Heart right ventricle (tissue), 16 donors: ENCODE measurements around the gene CPXM2. TPM values are rescaled to one million over a fixed set of nuclear protein-coding genes. Genes with fewer than 3 reads are reported as not detected.

Experiments
- ATAC-seq, 8 donors: fragments of 200-7000 bp; cut with Tn5 transposase; one replicate each; pipeline ENCODE4 v1.9.1; 2020; ENCODE audit warnings: mild to moderate bottlenecking in 8 of 8, moderate library complexity in 8 of 8, moderate number of reproducible peaks in 1 of 8
- DNase-seq, 2 donors: peaks; one replicate each; pipeline ENCODE4 v3.0.0-alpha.2; 2020
- H3K27ac ChIP-seq, 10 donors: fragments of 200-600 bp; sonication (generic) in 2 of 10; one replicate each; pipeline versions ENCODE4 v1.5.0 to v1.8.0; 2020 to 2022; ENCODE audit warnings: mild to moderate bottlenecking in 3 of 10
- H3K27me3 ChIP-seq, 7 donors: fragments of 200-600 bp; one replicate each; pipeline ENCODE4 v1.8.0; 2021 to 2022; ENCODE audit warnings: mild to moderate bottlenecking in 2 of 7
- H3K36me3 ChIP-seq, 9 donors: fragments of 200-600 bp; sonication (generic) in 1 of 9; one replicate each; pipeline versions ENCODE4 v1.5.0 to v1.8.0; 2020 to 2022; ENCODE audit warnings: mild to moderate bottlenecking in 2 of 9
- H3K4me1 ChIP-seq, 9 donors: fragments of 200-600 bp; sonication (generic) in 1 of 9; one replicate each; pipeline versions ENCODE4 v1.5.0 to v1.8.0; 2020 to 2022; ENCODE audit warnings: mild to moderate bottlenecking in 4 of 9
- H3K4me3 ChIP-seq, 10 donors: fragments of 200-600 bp; sonication (generic) in 2 of 10; one replicate each; pipeline versions ENCODE4 v1.5.0 to v1.8.0; 2020 to 2022; ENCODE audit warnings: mild to moderate bottlenecking in 7 of 10, moderate library complexity in 2 of 10
- H3K9me3 ChIP-seq, 11 donors: fragments of 200-600 bp in 10 of 11; sonication (generic) in 2 of 11; one replicate each; pipeline versions ENCODE4 v1.5.0 to v1.8.0; 2013 to 2022; ENCODE audit warnings: mild to moderate bottlenecking in 2 of 11, control low read depth in 1 of 11, moderate library complexity in 1 of 11
- WGBS, 2 donors: extraction: QIAGEN DNeasy Blood & Tissue Kit; methylation state at CpG; one replicate each; pipeline ENCODE4 v1.1.7; 2013; ENCODE audit warnings: inconsistent platforms in 1 of 2; 5-methylcytosine and 5-hydroxymethylcytosine counted together
- intact Hi-C, 10 donors: fragments of 100-400 bp; cut with DNase I; formaldehyde crosslinking; loops; one replicate each; pipeline versions ENCODE4 v1.11.1 to v1.14.2; 2022
- long read RNA-seq, 3 donors: library from polyadenylated mRNA; unstranded; transcript quantifications; one replicate each; pipeline ENCODE4 v2.0.0, GENCODE V29; 2020 to 2021
- polyA plus RNA-seq, 2 donors: library from polyadenylated mRNA; stranded (reverse); fragments of 200-250 nt; gene quantifications; one replicate each; pipeline ENCODE4 v1.2.3, GENCODE V29; 2013
- total RNA-seq, 10 donors: library from RNA; stranded (reverse); fragmentation: NEBNext Ultra II Directional in 3 of 10; extraction: Animal tissue kit (Norgen Biotek cat#: 25700) in 3 of 10; gene quantifications; one replicate each; pipeline versions ENCODE4 v1.2.1 to v1.2.4, GENCODE V29; 2021 to 2023
- TF ChIP-seq, protein P1 (sequence below), 9 donors: fragments of 200-600 bp; sonication (generic) in 2 of 9; IDR thresholded peaks; one replicate each; pipeline versions ENCODE4 v1.5.0 to v1.8.0; 2021 to 2022; ENCODE audit warnings: antibody characterized with exemption in 9 of 9, mild to moderate bottlenecking in 5 of 9, moderate library complexity in 1 of 9
- donor health status: Arrhythmogenic right ventricular cardiomyopathy.
- donor health status: ischemic (EF 13 %, LVEDD 7.1; RV severe dilation, severe dysfunction).
- donor health status: healthy with polysubstance abuse.
- donor health status: DM: no; HTN: yes; CAD: no.
- donor health status: DM: no; HTN: no; CAD: no.
- donor health status: ischemic (EF 25% LVEDD 6.9; RV normal size, moderate dysfunction).
- donor health status: ischemic (EF 25% LVEDD 5.7; RV mildly dilated, moderate dysfunction).
- donor health status: healthy.
- donor health status: DM: yes; HTN: yes; CAD: no.
- donor health status: Ischemic cardiomyopathy.
- donor health status: ischemic (EF 35%, LVEDD 5.7; RV mildly dilated, moderate dysfunction).
- donor health status: nonischemic (EF 11% LVEDD 7.7; RV severe dilation, severe dysfunction).
- donor health status: DM: yes; HTN: yes; CAD: no.
- donor health status: PGD.
- donor health status: ischemic (EF 29% LVEDD 5.4; RV normal size, mild dysfunction).
- donor health status: nonischemic (EF 23%, LVEDD 6.1; RV moderate dilation, normal function).

The CPXM2 gene
- total RNA-seq (1 to 10 TPM; 3.0 to 9.8 (median 4.4) TPM), polyA plus RNA-seq (1 to 10 TPM; 2.0 to 2.7 TPM)
- long read RNA-seq, donor 1, partial matches to known transcripts, result 2 of 4 reads
- long read RNA-seq, donor 1, other reads (novel, unspliced or antisense), result 0 of 4 reads
- long read RNA-seq, donor 2, partial matches to known transcripts, result 5 of 8 reads
- long read RNA-seq, donor 2, other reads (novel, unspliced or antisense), result 0 of 8 reads
- long read RNA-seq, donor 3, partial matches to known transcripts, result 8 of 10 reads
- long read RNA-seq, donor 3, other reads (novel, unspliced or antisense), result 1 of 10 reads

DNA sequence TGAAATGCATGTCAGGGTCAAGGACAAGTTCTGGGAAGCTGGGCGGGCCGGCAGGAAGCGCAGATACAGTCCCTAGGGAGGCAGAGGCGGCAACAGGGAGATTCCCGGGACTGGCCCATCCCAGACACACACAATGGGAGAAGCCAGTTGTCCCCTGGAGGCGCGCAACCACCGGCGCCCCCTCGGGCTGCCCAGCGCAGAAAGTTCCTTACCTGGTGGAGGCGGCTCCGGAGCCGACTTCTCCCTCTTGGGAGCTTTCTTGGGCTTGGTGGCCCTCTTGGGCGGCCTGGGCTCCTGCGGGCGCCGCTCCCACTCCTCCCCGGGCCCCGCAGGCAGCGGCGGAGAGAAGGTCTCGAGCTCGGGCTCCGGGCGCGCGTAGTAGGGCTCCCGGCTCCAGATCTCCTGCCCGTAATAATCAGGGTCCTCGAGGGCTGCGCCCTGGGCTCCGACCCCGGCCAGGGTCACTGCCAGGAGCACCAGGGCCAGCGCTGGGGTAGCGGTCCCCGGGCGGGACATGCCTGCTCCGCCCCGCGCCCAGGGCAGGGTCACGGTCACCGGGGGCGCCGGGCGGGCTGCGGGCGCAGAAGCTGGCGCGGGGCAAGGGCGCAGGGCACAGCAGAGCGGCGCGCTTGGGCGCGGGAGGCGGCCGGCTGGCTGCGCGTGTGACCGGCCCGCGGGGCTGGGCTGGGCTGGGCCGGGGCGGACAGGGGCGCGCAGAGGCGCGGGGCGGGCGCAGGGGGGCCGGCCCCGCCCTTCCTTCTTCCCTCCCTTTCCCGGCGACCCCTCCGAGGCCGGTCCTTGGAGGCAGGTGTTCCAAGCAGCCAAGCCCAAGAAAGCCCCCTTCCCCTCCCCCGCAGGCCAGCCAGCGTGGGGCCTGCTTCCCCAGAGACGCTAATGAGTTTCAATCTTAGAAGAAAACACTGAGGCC, at the start of gene CPXM2:
Gene CPXM2, minus strand, starts transcription at position 664 of the 928 bp plus-strand sequence. Its CDS starts 148 bp downstream, at position 516.
- DNase-seq (peak; percentile 26 to 27), ATAC-seq (peak; percentile 50 to 85 (median 72))
- peak within 1 kb of the TSS in 8 of 10 donors; percentile 69 to 81 (median 72) for H3K27ac ChIP-seq
- peak within 1 kb of the TSS in 9 of 10 donors; percentile 39 to 63 (median 54) for H3K4me3 ChIP-seq
- TF ChIP-seq, protein P1, sequence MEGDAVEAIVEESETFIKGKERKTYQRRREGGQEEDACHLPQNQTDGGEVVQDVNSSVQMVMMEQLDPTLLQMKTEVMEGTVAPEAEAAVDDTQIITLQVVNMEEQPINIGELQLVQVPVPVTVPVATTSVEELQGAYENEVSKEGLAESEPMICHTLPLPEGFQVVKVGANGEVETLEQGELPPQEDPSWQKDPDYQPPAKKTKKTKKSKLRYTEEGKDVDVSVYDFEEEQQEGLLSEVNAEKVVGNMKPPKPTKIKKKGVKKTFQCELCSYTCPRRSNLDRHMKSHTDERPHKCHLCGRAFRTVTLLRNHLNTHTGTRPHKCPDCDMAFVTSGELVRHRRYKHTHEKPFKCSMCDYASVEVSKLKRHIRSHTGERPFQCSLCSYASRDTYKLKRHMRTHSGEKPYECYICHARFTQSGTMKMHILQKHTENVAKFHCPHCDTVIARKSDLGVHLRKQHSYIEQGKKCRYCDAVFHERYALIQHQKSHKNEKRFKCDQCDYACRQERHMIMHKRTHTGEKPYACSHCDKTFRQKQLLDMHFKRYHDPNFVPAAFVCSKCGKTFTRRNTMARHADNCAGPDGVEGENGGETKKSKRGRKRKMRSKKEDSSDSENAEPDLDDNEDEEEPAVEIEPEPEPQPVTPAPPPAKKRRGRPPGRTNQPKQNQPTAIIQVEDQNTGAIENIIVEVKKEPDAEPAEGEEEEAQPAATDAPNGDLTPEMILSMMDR (IDR thresholded peaks at IDR 0.05), result peak in 1 of 9 donors; percentile 13
- peaks cover 6 to 45% (median 29%) of the 10 kb centered on the region in 7 donors for H3K27me3 ChIP-seq
- H3K4me1 ChIP-seq, result peaks cover 0 to 3% (median 0%) of the 10 kb centered on the region in 9 donors
- no peaks in the 10 kb centered on the region for H3K9me3 ChIP-seq
- WGBS, 2 donors, result 2 to 4% methylated on average over 57 to 80 of the region's 80 CpGs
- no peaks in the 10 kb centered on the region for H3K36me3 ChIP-seq
- intact Hi-C loops, result no loop called here

DNA sequence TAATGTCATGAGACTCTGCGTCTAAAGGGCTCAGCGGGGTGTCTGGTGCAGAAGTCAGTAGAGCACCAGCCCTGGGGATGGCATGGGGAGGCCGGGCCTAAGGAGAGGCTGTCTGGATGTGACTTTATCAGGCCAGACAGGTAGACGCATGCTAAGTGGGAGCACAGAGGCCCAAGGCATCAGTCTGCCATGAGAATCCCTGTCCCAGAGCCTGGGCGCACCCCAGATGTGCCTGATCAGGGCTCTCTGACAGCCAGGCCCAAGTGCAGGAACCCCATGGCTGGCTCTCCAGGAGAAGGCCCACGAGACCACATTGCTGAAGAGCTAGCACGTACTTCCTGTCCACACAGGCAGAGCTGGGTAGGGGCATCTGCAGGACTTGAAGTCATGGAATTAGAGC, 48.0 kb upstream of the CPXM2 start:
- Histone ChIP-seq H3K4me3 (no peak overlapping the region), H3K27me3 (peaks cover 0 to 7% (median 0%) of the 10 kb centered on the region in 7 donors), H3K36me3 (no peaks in the 10 kb centered on the region), H3K27ac (no peak overlapping the region), H3K9me3 (no peaks in the 10 kb centered on the region), H3K4me1 (no peaks in the 10 kb centered on the region)
- intact Hi-C loops, result no loop called here
- ATAC-seq (no peak), DNase-seq (no peak)
- 86 to 93% methylated on average over 7 of the region's 7 CpGs for WGBS, 2 donors
- TF ChIP-seq, protein P1 (IDR thresholded peaks at IDR 0.05), result no peak

DNA sequence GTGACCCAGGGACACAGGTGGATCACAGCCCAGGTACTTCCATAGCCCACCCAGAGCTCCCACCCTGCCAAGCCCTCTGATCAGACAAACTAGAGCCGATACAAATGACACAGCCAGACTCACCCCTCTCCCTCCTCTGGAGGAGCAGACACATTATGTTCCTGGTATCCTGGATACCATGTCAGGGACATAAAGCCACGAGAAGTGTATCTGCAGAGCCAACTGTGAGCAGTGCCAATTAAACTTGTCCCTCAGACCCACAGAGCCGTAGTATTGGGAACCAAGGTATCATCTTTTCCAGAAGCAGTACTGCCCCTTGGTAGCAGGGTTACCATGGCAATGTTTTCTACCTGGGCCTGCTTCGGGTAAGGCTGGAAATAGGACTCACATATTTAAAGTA, 47.3 kb upstream of the CPXM2 start:
- Histone ChIP-seq H3K36me3 (no peaks in the 10 kb centered on the region), H3K27me3 (peaks cover 0 to 7% (median 0%) of the 10 kb centered on the region in 7 donors), H3K4me1 (no peaks in the 10 kb centered on the region), H3K9me3 (peaks cover 0 to 6% (median 0%) of the 10 kb centered on the region in 11 donors), H3K4me3 (no peak overlapping the region), H3K27ac (no peak overlapping the region)
- DNase-seq (no peak), ATAC-seq (no peak)
- TF ChIP-seq, protein P1 (IDR thresholded peaks at IDR 0.05), result no peak
- 92% methylated on average over 4 of the region's 4 CpGs for WGBS, 2 donors
- intact Hi-C loops, result no loop called here

DNA sequence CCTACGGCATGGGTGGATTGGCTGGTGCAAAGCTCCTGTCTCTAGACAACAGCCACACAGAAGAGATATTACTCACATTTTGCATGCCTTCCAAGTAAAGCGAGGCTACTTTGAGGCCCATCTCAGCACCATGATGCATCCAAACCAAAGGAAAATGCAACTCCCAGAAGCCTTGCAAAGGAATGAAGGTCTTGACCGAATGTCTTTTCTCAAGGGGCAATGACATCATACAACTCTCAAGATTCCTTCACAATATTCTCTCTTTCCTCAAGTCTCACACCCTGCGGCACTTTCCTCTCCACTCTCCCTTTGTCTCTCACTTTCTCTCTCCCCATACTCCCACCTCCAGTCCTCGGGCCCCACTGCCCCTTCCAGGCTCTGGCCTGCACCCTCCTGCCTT, 44.8 kb upstream of the CPXM2 start:
- H3K4me3 ChIP-seq, result no peak overlapping the region
- TF ChIP-seq, protein P1 (IDR thresholded peaks at IDR 0.05), result no peak
- intact Hi-C loops, result no loop called here
- ATAC-seq, result peak in 1 of 8 donors; percentile 48
- peaks cover 0 to 7% (median 0%) of the 10 kb centered on the region in 7 donors for H3K27me3 ChIP-seq
- no peak overlapping the region for H3K27ac ChIP-seq
- H3K36me3 ChIP-seq, result no peaks in the 10 kb centered on the region
- peaks cover 0 to 9% (median 0%) of the 10 kb centered on the region in 11 donors for H3K9me3 ChIP-seq
- DNase-seq, result no peak
- no peaks in the 10 kb centered on the region for H3K4me1 ChIP-seq
- 60 to 66% methylated on average over 5 of the region's 5 CpGs for WGBS, 2 donors
